ENCODE results near the gene UBE3B.

- TF ChIP-seq CTCF (IDR thresholded peaks at IDR 0.05) (no peak), POLR2A (IDR thresholded peaks at IDR 0.05) (no peak)
Observed at GRCh38 chr12:109487181-109488050, 10.0 kb downstream of the UBE3B start.

Data from lower leg skin (tissue), 3 donors.